Psoas muscle (tissue), 8 donors: ENCODE measurements around the gene DLX1. TPM values are rescaled to one million over a fixed set of nuclear protein-coding genes. Genes with fewer than 3 reads are reported as not detected.
"Not testable (repeated sequence)": the region's sequence is repeated elsewhere in the genome, so short reads cannot be mapped to it uniquely, and the experiment has no call there.

Experiments
- ATAC-seq, 4 donors: fragments of 200-7000 bp; cut with Tn5 transposase; one replicate each; pipeline ENCODE4 v1.9.1; 2020; ENCODE audit warnings: moderate library complexity in 3 of 4, mild to moderate bottlenecking in 2 of 4
- DNase-seq, 2 donors: peaks; one replicate each; pipeline ENCODE4 v3.0.0-alpha.2; 2020
- H3K27ac ChIP-seq: fragments of 200-600 bp; one replicate; pipeline ENCODE4 v1.8.0; 2022
- H3K27me3 ChIP-seq, 3 donors: fragments of 200-600 bp in 1 of 3; one replicate each; pipeline versions ENCODE4 v1.6.1 to v1.8.0; 2013 to 2022; ENCODE audit warnings: low read length in 2 of 3, mild to moderate bottlenecking in 2 of 3, moderate library complexity in 1 of 3; ENCODE audit not compliant: insufficient read depth in 3 of 3
- H3K36me3 ChIP-seq, 2 donors: fragments of 200-600 bp in 1 of 2; one replicate each; pipeline versions ENCODE4 v1.6.1 to v1.8.0; 2013 to 2022; ENCODE audit warnings: low read depth in 1 of 2, mild to moderate bottlenecking in 1 of 2, moderate library complexity in 1 of 2; ENCODE audit not compliant: insufficient read depth in 1 of 2
- H3K4me1 ChIP-seq: fragments of 200-600 bp; one replicate; pipeline ENCODE4 v1.8.0; 2022
- H3K4me3 ChIP-seq: fragments of 200-600 bp; one replicate; pipeline ENCODE4 v1.8.0; 2022; ENCODE audit warnings: mild to moderate bottlenecking
- H3K9me3 ChIP-seq: fragments of 200-600 bp; one replicate; pipeline ENCODE4 v1.8.0; 2022
- WGBS, 3 donors: extraction: QIAGEN DNeasy Blood & Tissue Kit; methylation state at CpG; one replicate each; pipeline versions ENCODE4 v1.1.6 to v1.1.7; 2013; 5-methylcytosine and 5-hydroxymethylcytosine counted together
- intact Hi-C, 2 donors: fragments of 100-400 bp; cut with DNase I; formaldehyde crosslinking; loops; one replicate each; pipeline versions ENCODE4 v1.11.0 to v1.14.2; 2022
- polyA plus RNA-seq, 3 donors: library from polyadenylated mRNA; stranded (reverse); fragments of 200-250 nt; gene quantifications; one replicate each; pipeline ENCODE4 v1.2.3, GENCODE V29; 2013
- total RNA-seq, 4 donors: library from RNA; stranded (reverse); fragmentation: NEBNext Ultra II Directional in 2 of 4; extraction: Animal tissue kit (Norgen Biotek cat#: 25700) in 2 of 4; gene quantifications; one replicate each; pipeline versions ENCODE4 v1.2.1 to v1.2.4, GENCODE V29; 2021 to 2023
- TF ChIP-seq, protein P1 (sequence below): fragments of 200-600 bp; IDR thresholded peaks from one replicate; pipeline ENCODE4 v1.8.0; 2022; ENCODE audit warnings: antibody characterized with exemption
- donor health status: healthy with polysubstance abuse.
- donor health status: DM: no; HTN: no; CAD: no; lungs with moderate emphysema.
- donor health status: Bipolar disorder and iron deficiency.
- donor health status: healthy.
- donor health status: DM: yes; HTN: yes; CAD: no.
- donor health status: DM: no; HTN: no; CAD: no.
- donor health status: DM: no; HTN: no; CAD: no.
- donor health status: DM: yes; HTN: yes; CAD: no.

The DLX1 gene
- total and polyA plus RNA-seq, 7 donors, result 0.03 to 0.28 (median 0.15) TPM; not detected in 2

DNA sequence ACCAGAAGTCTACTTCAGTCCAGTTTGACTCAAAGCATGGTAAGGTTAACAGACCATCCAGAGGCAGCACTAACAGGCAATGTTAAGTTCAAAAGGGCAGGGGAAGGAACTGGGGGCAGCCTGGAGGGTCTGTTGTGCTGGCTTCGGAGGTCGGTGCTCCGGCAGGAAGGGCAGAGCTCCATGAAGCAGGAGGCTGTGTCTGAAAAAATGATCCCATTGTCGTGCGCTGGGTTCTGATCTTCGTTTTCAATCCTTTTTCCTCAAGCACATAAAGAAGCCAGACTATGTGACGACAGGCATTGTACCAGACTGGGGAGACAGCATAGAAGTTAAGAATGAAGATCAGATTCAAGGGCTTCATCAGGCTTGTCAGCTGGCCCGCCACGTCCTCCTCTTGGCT is 21.9 kb upstream of the DLX1 start:
- H3K4me3 ChIP-seq, result no peak overlapping the region
- no peak for DNase-seq
- no peak for ATAC-seq
- H3K27ac ChIP-seq, result no peak overlapping the region
- no peaks in the 10 kb centered on the region for H3K4me1 ChIP-seq
- intact Hi-C loops, result no loop called here
- no peaks in the 10 kb centered on the region for H3K9me3 ChIP-seq
- H3K36me3 ChIP-seq, result peaks cover 0 to 19% of the 10 kb centered on the region in 2 donors
- no peaks in the 10 kb centered on the region for H3K27me3 ChIP-seq
- 83 to 88% (median 83%) methylated on average over 9 of the region's 9 CpGs for WGBS, 3 donors
- TF ChIP-seq, protein P1, sequence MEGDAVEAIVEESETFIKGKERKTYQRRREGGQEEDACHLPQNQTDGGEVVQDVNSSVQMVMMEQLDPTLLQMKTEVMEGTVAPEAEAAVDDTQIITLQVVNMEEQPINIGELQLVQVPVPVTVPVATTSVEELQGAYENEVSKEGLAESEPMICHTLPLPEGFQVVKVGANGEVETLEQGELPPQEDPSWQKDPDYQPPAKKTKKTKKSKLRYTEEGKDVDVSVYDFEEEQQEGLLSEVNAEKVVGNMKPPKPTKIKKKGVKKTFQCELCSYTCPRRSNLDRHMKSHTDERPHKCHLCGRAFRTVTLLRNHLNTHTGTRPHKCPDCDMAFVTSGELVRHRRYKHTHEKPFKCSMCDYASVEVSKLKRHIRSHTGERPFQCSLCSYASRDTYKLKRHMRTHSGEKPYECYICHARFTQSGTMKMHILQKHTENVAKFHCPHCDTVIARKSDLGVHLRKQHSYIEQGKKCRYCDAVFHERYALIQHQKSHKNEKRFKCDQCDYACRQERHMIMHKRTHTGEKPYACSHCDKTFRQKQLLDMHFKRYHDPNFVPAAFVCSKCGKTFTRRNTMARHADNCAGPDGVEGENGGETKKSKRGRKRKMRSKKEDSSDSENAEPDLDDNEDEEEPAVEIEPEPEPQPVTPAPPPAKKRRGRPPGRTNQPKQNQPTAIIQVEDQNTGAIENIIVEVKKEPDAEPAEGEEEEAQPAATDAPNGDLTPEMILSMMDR, result no peak

DNA sequence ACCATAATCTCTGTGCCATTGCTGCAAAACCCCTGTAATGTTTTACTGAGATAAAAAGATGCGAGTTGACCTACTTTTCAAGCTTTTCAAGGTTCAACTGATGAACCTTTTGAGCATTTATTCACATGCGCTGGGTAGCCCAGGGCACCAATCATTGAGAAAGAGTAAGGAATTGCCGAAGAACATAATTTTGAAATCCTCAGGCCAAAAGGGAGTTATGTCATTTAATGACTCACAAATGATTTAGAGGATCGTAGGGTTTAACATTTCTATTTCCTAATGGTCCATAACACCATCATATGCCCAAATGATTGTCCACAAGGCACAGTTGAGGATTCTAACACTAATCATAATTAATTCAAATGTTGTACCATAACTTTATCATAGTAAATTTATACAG is 20.2 kb upstream of the DLX1 start:
- ATAC-seq (no peak), DNase-seq (no peak)
- TF ChIP-seq, protein P1, result no peak
- H3K4me3 ChIP-seq, result no peak overlapping the region
- H3K9me3 ChIP-seq, result no peaks in the 10 kb centered on the region
- H3K27ac ChIP-seq, result no peak overlapping the region
- H3K27me3 ChIP-seq, result no peaks in the 10 kb centered on the region
- no peaks in the 10 kb centered on the region for H3K4me1 ChIP-seq
- H3K36me3 ChIP-seq, result peaks cover 0 to 19% of the 10 kb centered on the region in 2 donors
- intact Hi-C loops, result no loop called here
- 93 to 96% (median 95%) methylated on average over 4 of the region's 4 CpGs for WGBS, 3 donors

DNA sequence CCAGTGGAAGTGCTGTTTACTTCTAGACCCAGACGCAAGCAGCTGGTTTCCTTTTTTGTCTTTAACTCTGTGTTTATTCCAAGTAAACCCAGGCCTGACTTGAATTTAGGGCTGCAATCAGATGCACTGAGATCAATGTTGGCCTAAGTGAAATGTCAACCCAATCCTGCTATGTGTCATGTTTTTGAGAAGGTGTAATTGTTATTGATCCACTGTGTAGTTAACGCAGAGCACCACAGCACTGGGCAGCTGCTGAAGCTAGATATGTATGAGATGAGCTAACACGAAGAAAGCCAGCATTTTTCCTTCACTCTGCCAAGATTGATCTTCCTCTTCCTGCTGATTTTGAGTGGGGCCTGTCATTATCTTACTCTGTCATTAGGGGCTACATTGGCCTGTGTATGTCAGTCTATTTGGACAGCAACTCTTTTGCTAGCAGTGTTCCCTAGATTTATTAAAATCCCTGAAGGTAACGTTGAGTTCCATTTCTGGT is 18.9 kb upstream of the DLX1 start:
- DNase-seq (no peak), ATAC-seq (no peak)
- 80 to 82% (median 80%) methylated on average over 4 of the region's 4 CpGs for WGBS, 3 donors
- no peaks in the 10 kb centered on the region for H3K4me1 ChIP-seq
- intact Hi-C loops, result no loop called here
- H3K4me3 ChIP-seq, result no peak overlapping the region
- no peaks in the 10 kb centered on the region for H3K9me3 ChIP-seq
- H3K36me3 ChIP-seq, result peaks cover 0 to 19% of the 10 kb centered on the region in 2 donors
- TF ChIP-seq, protein P1, result no peak
- H3K27me3 ChIP-seq, result no peaks in the 10 kb centered on the region
- no peak overlapping the region for H3K27ac ChIP-seq

DNA sequence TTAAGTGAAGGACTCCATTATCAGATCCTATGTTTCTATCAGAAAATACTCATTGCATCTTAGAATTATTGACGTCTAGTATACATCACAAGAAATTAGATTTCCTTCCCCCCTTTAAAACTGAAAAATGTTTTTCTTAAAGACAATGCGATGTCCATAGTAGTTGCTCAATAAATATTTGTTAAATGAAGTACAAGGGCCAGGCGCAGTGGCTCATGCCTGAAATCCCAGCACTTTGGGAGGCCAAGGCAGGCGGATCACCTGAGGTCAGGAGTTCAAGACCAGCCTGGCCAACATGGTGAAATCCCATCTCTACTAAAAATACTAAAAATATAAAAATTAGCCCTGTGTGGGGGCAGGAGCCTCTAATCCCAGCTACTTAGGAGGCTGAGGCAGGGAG is 17.4 kb upstream of the DLX1 start:
- DNase-seq, H3K27me3 ChIP-seq, H3K9me3 ChIP-seq, H3K27ac ChIP-seq, ATAC-seq, H3K4me3 ChIP-seq, H3K4me1 ChIP-seq, intact Hi-C loops: not testable (repeated sequence)
- peaks cover 0 to 19% of the 10 kb centered on the region in 2 donors for H3K36me3 ChIP-seq
- WGBS, 3 donors, result 96 to 98% (median 97%) methylated on average over 4 of the region's 4 CpGs

DNA sequence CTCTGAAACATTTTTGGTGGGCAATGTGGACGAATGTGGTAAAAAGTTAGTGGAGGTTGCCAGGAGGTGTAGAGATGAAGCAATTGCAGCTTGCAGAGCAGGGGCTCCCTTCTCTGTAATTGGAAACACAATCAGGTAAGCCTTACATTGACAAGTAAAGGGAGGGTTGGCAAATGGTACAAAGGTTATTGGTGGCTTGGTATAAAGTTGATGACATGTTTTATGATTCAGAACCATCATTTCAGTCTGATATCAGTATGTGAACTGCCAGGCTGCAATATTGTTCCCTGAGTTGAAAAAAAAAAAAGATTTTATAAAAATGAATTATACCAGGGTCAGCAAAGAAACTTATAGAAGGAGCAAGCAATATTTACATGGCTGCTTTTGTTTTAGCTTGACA is 14.4 kb upstream of the DLX1 start:
- ATAC-seq (no peak), DNase-seq (no peak)
- no peaks in the 10 kb centered on the region for H3K27me3 ChIP-seq
- 94 to 100% (median 97%) methylated on average over 1 of the region's 1 CpG for WGBS, 3 donors
- H3K36me3 ChIP-seq, result peaks cover 0 to 9% of the 10 kb centered on the region in 2 donors
- H3K27ac ChIP-seq, result no peak overlapping the region
- no peak overlapping the region for H3K4me3 ChIP-seq
- no peaks in the 10 kb centered on the region for H3K9me3 ChIP-seq
- TF ChIP-seq, protein P1, result no peak
- intact Hi-C loops, result no loop called here
- no peaks in the 10 kb centered on the region for H3K4me1 ChIP-seq
